ENCODE measurements around the gene CACNA2D3. TPM values are rescaled to one million over a fixed set of nuclear protein-coding genes. Genes with fewer than 3 reads are reported as not detected.

CACNA2D3 gene
- total RNA-seq, 1 donor from 2014 or later, result 10.0 TPM

DNA sequence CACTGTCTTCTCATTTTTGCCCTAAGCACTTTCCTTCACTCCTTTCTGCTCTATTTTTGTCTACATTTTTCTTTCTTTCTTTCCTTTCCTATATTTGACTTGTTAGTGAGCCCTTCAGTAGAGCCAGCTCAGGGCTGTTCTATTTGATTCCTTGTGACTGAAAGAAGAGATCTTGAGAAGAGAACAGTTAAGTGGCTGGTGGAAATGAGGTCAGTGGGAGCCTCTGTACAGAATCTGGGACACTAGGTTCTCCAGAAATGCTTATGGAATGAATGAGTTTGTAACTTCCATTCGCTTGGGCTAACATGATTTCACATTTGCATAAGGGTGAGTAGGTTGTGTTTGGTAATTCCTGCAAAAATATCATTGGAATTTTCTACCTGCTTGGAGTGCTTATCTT lies 45.6 kb downstream of the CACNA2D3 start:
- Mint-ChIP-seq H3K36me3 (ENCODE audit: unreplicated experiment) (no peaks in the 10 kb centered on the region), H3K27me3 (ENCODE audit: unreplicated experiment) (no peaks in the 10 kb centered on the region), H3K9me3 (ENCODE audit: unreplicated experiment) (no peaks in the 10 kb centered on the region), H3K4me1 (ENCODE audit: low read depth, unreplicated experiment) (no peaks in the 10 kb centered on the region), H3K4me3 (ENCODE audit: unreplicated experiment) (no peak overlapping the region), H3K27ac (ENCODE audit: unreplicated experiment) (no peak overlapping the region)
- TF ChIP-seq, protein P1, sequence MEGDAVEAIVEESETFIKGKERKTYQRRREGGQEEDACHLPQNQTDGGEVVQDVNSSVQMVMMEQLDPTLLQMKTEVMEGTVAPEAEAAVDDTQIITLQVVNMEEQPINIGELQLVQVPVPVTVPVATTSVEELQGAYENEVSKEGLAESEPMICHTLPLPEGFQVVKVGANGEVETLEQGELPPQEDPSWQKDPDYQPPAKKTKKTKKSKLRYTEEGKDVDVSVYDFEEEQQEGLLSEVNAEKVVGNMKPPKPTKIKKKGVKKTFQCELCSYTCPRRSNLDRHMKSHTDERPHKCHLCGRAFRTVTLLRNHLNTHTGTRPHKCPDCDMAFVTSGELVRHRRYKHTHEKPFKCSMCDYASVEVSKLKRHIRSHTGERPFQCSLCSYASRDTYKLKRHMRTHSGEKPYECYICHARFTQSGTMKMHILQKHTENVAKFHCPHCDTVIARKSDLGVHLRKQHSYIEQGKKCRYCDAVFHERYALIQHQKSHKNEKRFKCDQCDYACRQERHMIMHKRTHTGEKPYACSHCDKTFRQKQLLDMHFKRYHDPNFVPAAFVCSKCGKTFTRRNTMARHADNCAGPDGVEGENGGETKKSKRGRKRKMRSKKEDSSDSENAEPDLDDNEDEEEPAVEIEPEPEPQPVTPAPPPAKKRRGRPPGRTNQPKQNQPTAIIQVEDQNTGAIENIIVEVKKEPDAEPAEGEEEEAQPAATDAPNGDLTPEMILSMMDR (IDR thresholded peaks at IDR 0.05; ENCODE audit: partially characterized antibody, unreplicated experiment), result no peak
- no peak for DNase-seq

DNA sequence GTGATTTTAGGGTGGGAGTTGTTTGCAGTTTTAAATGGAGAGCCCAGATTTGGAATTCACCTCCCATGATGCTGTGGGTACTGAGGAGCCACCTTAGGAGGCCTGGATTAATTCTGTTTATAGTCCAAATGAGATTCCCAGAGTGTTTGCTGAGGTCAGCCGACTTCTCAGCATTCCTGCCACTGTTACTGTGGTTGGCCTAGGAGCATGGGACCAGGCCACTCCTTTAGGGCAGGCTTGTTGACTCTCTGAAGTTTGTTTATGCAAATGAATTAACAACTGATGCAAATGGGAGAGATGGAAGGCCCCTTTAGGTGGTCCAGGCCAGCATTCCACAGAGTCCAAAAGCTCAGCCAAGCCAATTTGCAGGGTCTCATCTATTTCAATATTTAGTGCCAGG lies 46.1 kb downstream of the CACNA2D3 start:
- DNase-seq, result no peak
- Mint-ChIP-seq H3K27ac (ENCODE audit: unreplicated experiment) (no peak overlapping the region), H3K9me3 (ENCODE audit: unreplicated experiment) (no peaks in the 10 kb centered on the region), H3K4me3 (ENCODE audit: unreplicated experiment) (no peak overlapping the region), H3K27me3 (ENCODE audit: unreplicated experiment) (no peaks in the 10 kb centered on the region), H3K36me3 (ENCODE audit: unreplicated experiment) (no peaks in the 10 kb centered on the region), H3K4me1 (ENCODE audit: low read depth, unreplicated experiment) (no peaks in the 10 kb centered on the region)
- TF ChIP-seq, protein P1 (IDR thresholded peaks at IDR 0.05; ENCODE audit: partially characterized antibody, unreplicated experiment), result no peak

DNA sequence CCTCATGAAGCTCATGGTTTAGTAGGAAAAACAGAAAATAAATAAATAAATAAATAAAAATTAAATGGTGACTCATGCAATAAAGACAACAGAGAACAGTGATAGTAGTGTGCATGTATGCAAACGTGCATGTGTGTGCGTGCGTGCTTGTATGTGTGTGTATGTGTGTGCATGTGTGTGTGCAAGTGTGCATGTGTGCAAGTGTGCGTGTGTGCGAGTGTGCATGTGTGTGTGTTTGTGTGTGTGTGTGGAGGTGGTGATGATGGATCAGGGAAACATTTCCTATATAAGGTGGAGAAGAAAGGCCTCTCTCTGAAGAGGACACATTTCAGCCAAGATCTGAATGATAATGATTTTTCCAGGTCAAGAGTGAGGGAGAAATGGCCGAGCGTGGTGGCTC lies 47.2 kb downstream of the CACNA2D3 start:
- no peaks in the 10 kb centered on the region for H3K27me3 Mint-ChIP-seq (ENCODE audit: unreplicated experiment)
- no peaks in the 10 kb centered on the region for H3K4me1 Mint-ChIP-seq (ENCODE audit: low read depth, unreplicated experiment)
- H3K4me3 Mint-ChIP-seq (ENCODE audit: unreplicated experiment), result no peak overlapping the region
- DNase-seq, result no peak
- H3K27ac Mint-ChIP-seq (ENCODE audit: unreplicated experiment), result no peak overlapping the region
- TF ChIP-seq, protein P1 (IDR thresholded peaks at IDR 0.05; ENCODE audit: partially characterized antibody, unreplicated experiment), result no peak
- no peaks in the 10 kb centered on the region for H3K36me3 Mint-ChIP-seq (ENCODE audit: unreplicated experiment)
- H3K9me3 Mint-ChIP-seq (ENCODE audit: unreplicated experiment), result no peaks in the 10 kb centered on the region

DNA sequence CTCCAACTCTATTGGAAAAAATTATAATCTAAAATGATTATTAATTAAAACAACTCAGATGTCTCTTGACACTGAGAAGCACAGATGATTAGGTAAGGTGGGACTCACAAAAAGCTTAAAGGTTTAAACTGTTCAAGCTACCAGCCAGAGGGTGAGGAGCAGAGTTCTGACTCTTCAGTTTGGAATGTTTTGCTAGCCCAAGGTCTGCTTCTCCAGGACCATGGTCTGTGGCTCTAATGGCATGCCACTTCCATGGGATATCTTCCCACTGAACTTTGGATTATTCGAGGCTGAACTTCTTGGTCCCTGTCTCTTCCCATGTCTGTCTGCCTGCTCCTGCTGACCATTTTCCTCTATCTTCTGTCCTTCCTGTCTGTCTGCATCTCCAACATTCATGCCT lies 49.2 kb downstream of the CACNA2D3 start:
- H3K27ac Mint-ChIP-seq (ENCODE audit: unreplicated experiment), result no peak overlapping the region
- no peaks in the 10 kb centered on the region for H3K9me3 Mint-ChIP-seq (ENCODE audit: unreplicated experiment)
- H3K4me3 Mint-ChIP-seq (ENCODE audit: unreplicated experiment), result no peak overlapping the region
- TF ChIP-seq, protein P1 (IDR thresholded peaks at IDR 0.05; ENCODE audit: partially characterized antibody, unreplicated experiment), result no peak
- H3K36me3 Mint-ChIP-seq (ENCODE audit: unreplicated experiment), result no peaks in the 10 kb centered on the region
- H3K27me3 Mint-ChIP-seq (ENCODE audit: unreplicated experiment), result peaks cover 2% of the 10 kb centered on the region
- DNase-seq, result no peak
- no peaks in the 10 kb centered on the region for H3K4me1 Mint-ChIP-seq (ENCODE audit: low read depth, unreplicated experiment)

DNA sequence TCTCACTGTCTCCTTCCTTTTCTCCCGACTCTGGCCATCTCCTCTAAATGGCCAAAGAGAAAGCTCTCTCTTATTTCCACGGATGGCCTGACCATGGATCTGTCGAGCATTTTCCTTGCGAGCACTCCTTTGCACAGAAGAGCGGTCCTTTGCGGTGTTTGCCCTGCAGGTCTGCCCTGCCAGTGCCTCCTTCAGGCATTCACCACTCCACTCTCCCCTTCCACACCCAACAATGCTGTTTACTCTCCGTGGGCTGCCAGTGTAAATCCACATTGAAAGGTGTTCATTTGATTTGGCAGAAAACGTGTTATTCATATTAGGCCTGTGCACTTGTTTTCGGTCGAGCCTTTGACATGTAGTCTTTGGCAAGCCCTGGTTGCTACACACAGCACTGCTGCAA lies 49.6 kb downstream of the CACNA2D3 start:
- no peaks in the 10 kb centered on the region for H3K4me1 Mint-ChIP-seq (ENCODE audit: low read depth, unreplicated experiment)
- no peak for DNase-seq
- no peak overlapping the region for H3K4me3 Mint-ChIP-seq (ENCODE audit: unreplicated experiment)
- no peaks in the 10 kb centered on the region for H3K36me3 Mint-ChIP-seq (ENCODE audit: unreplicated experiment)
- no peaks in the 10 kb centered on the region for H3K9me3 Mint-ChIP-seq (ENCODE audit: unreplicated experiment)
- no peak overlapping the region for H3K27ac Mint-ChIP-seq (ENCODE audit: unreplicated experiment)
- TF ChIP-seq, protein P1 (IDR thresholded peaks at IDR 0.05; ENCODE audit: partially characterized antibody, unreplicated experiment), result no peak
- H3K27me3 Mint-ChIP-seq (ENCODE audit: unreplicated experiment), result peaks cover 2% of the 10 kb centered on the region
